Measurements from ENCODE around the gene TPX2.

- TF ChIP-seq CTCF (IDR thresholded peaks at IDR 0.05), result no peak
- TF ChIP-seq ZFX (IDR thresholded peaks at IDR 0.05; ENCODE audit: borderline replicate concordance), result no peak
These were observed 58.3 kb downstream of the TPX2 start for GRCh38 chr20:31797364-31797763.
